HCT116 (cell line): ENCODE data around the gene CAPNS1. TPM values are rescaled to one million over a fixed set of nuclear protein-coding genes. Genes with fewer than 3 reads are reported as not detected.

ENCODE experiments used
- ATAC-seq: fragments of 200-7000 bp; cut with Tn5 transposase; 2 replicates; pipeline ENCODE4 v1.9.1; 2020; ENCODE audit warnings: mild to moderate bottlenecking, moderate library complexity
- BruUV-seq: library from RNA; stranded (reverse); fragments of 400-500 nt; replicated peaks from 2 replicates; lab custom pipeline; 2021; lab: Mats Ljungman, UMichigan
- CTCF ChIA-PET: fragments of 300-600 bp; sonication (Branson Sonifier 250); formaldehyde crosslinking; loops from one replicate; lab custom pipeline; 2021; ENCODE audit warnings: antibody characterized with exemption; lab: Charles Lee
- POLR2A ChIA-PET: fragments of 300-600, 350-600 bp; sonication (Branson Sonifier 250); formaldehyde crosslinking; loops from one replicate; lab custom pipeline; 2021; ENCODE audit warnings: antibody characterized with exemption; lab: Charles Lee
- RAD21 ChIA-PET, 2 experiments: fragments of 300-600 bp; sonication (Branson Sonifier 250); formaldehyde crosslinking; loops; one replicate each; lab custom pipeline; 2023; ENCODE audit warnings: low total read pairs in 2 of 2; ENCODE audit not compliant: uncharacterized antibody in 2 of 2, unreplicated experiment in 2 of 2, low non-redundant PET in 1 of 2; lab: Charles Lee
- DNase-seq: peaks from one replicate; pipeline ENCODE4 v3.0.0-alpha.2; 2010; ENCODE audit warnings: low read depth, low spot score
- H2AFZ ChIP-seq: fragments of 200-600 bp; shearing (Covaris generic), sonication (generic); 2 replicates; pipeline ENCODE4 v1.6.1; 2017; ENCODE audit warnings: low read depth, mixed run types, mixed read lengths, antibody characterized with exemption, low read length; ENCODE audit not compliant: poor library complexity, severe bottlenecking
- H3K27ac ChIP-seq: 2 replicates; pipeline ENCODE4 v1.5.1; 2012; ENCODE audit warnings: low read depth, low read length
- H3K27me3 ChIP-seq: fragments of 200-600 bp; sonication (generic); 2 replicates; pipeline ENCODE4 v1.6.1; 2016; ENCODE audit warnings: mixed run types, low read length, mixed read lengths; ENCODE audit not compliant: insufficient read depth
- H3K36me3 ChIP-seq, 2 experiments: fragments of 200-500 bp in 1 of 2; fragments of 200-600 bp in 1 of 2; sonication (Bioruptor generic) in 1 of 2; sonication (generic) in 1 of 2; 2 replicates each; pipeline versions ENCODE4 v1.5.1 to v1.6.1; 2014 to 2016; ENCODE audit warnings: low read length in 2 of 2, inconsistent platforms in 1 of 2, mixed read lengths in 1 of 2, mixed run types in 1 of 2; ENCODE audit not compliant: insufficient read depth in 2 of 2, control insufficient read depth in 1 of 2
- H3K4me1 ChIP-seq, 2 experiments: fragments of 200-600 bp in 1 of 2; sonication (generic) in 1 of 2; 2 replicates each; pipeline versions ENCODE4 v1.5.1 to v1.6.1; 2012 to 2017; ENCODE audit warnings: low read length in 2 of 2, inconsistent platforms in 1 of 2, mild to moderate bottlenecking in 1 of 2, mixed read lengths in 1 of 2, mixed run types in 1 of 2, moderate library complexity in 1 of 2; ENCODE audit not compliant: insufficient read depth in 2 of 2, control insufficient read depth in 1 of 2
- H3K4me2 ChIP-seq: fragments of 200-600 bp; sonication (generic); 2 replicates; pipeline ENCODE4 v1.6.1; 2017; ENCODE audit warnings: mixed run types, low read length, mixed read lengths
- H3K4me3 ChIP-seq, 2 experiments: fragments of 200-600 bp in 1 of 2; sonication (generic) in 1 of 2; replicated peaks in 1 of 2; 2 replicates each; pipeline ENCODE4 v1.5.1; 2011 to 2016; ENCODE audit warnings: low read length in 2 of 2, control low read depth in 1 of 2, low read depth in 1 of 2, mild to moderate bottlenecking in 1 of 2, mixed read lengths in 1 of 2, mixed run types in 1 of 2
- H3K79me2 ChIP-seq: fragments of 200-600 bp; sonication (generic); 2 replicates; pipeline ENCODE4 v1.6.1; 2017; ENCODE audit warnings: mild to moderate bottlenecking, mixed run types, low read length, moderate library complexity, mixed read lengths; ENCODE audit not compliant: insufficient read depth
- H3K9ac ChIP-seq: fragments of 200-600 bp; sonication (generic); 2 replicates; pipeline ENCODE4 v1.6.1; 2016; ENCODE audit warnings: low read length, mixed read lengths
- H3K9me2 ChIP-seq: fragments of 200-600 bp; sonication (generic), shearing (Covaris generic); 2 replicates; pipeline ENCODE4 v1.6.1; 2017; ENCODE audit warnings: mixed run types, mild to moderate bottlenecking, moderate library complexity; ENCODE audit not compliant: insufficient read depth
- H3K9me3 ChIP-seq, 2 experiments: fragments of 200-500 bp in 1 of 2; fragments of 200-600 bp in 1 of 2; sonication (Bioruptor generic) in 1 of 2; sonication (generic) in 1 of 2; 2 replicates each; pipeline ENCODE4 v1.6.1; 2014 to 2017; ENCODE audit warnings: low read length in 2 of 2, mixed read lengths in 2 of 2, inconsistent platforms in 1 of 2, low read depth in 1 of 2, mild to moderate bottlenecking in 1 of 2, mixed run types in 1 of 2, moderate library complexity in 1 of 2; ENCODE audit not compliant: control insufficient read depth in 1 of 2, insufficient read depth in 1 of 2
- H4K20me1 ChIP-seq: fragments of 200-600 bp; sonication (generic), shearing (Covaris generic); 2 replicates; pipeline ENCODE4 v1.6.1; 2017; ENCODE audit warnings: mixed run types, mild to moderate bottlenecking, moderate library complexity; ENCODE audit not compliant: insufficient read depth
- CBX3 ChIP-seq: IDR thresholded peaks from 2 replicates; pipeline ENCODE4 v1.6.1; 2012; ENCODE audit warnings: low read depth
- CEBPB ChIP-seq: IDR thresholded peaks from 2 replicates; pipeline ENCODE4 v1.6.1; 2012; ENCODE audit warnings: low read depth
- CTCF ChIP-seq, 3 experiments: fragments of 200-600 bp in 1 of 3; sonication (generic) in 1 of 3; IDR thresholded peaks in 2 of 3; conservative IDR thresholded peaks in 1 of 3; 2 replicates each; pipeline ENCODE4 v1.5.1; 2012 to 2017; ENCODE audit warnings: low read depth in 2 of 3, low read length in 2 of 3, antibody characterized with exemption in 1 of 3, borderline replicate concordance in 1 of 3, control low read depth in 1 of 3, mild to moderate bottlenecking in 1 of 3, mixed read lengths in 1 of 3, mixed run types in 1 of 3, moderate library complexity in 1 of 3; ENCODE audit not compliant: insufficient read depth in 1 of 3
- EGR1 ChIP-seq: IDR thresholded peaks from 2 replicates; pipeline ENCODE4 v1.6.1; 2012; ENCODE audit warnings: low read depth
- EZH2 ChIP-seq: fragments of 200-600 bp; sonication (generic); IDR thresholded peaks from 2 replicates; pipeline ENCODE4 v1.6.1; 2017; ENCODE audit warnings: antibody characterized with exemption, mixed run types
- EZH2phosphoT487 ChIP-seq: fragments of 200-600 bp; IDR thresholded peaks from 2 replicates; pipeline ENCODE4 v1.6.1; 2018; ENCODE audit warnings: antibody characterized with exemption, borderline replicate concordance
- JUND ChIP-seq: IDR thresholded peaks from 2 replicates; pipeline ENCODE4 v1.6.1; 2012
- MAX ChIP-seq: IDR thresholded peaks from 2 replicates; pipeline ENCODE4 v1.6.1; 2012
- POLR2A ChIP-seq: IDR thresholded peaks from 2 replicates; pipeline ENCODE4 v1.7.0; 2011; ENCODE audit warnings: borderline replicate concordance; ENCODE audit not compliant: insufficient read depth, insufficient read length; ENCODE audit errors: extremely low read depth
- POLR2AphosphoS5 ChIP-seq: IDR thresholded peaks from 2 replicates; pipeline ENCODE4 v1.6.1; 2011; ENCODE audit warnings: mild to moderate bottlenecking, low read depth, low read length, moderate library complexity
- RAD21 ChIP-seq: IDR thresholded peaks from 2 replicates; pipeline ENCODE4 v1.6.1; 2012; ENCODE audit warnings: low read depth, mild to moderate bottlenecking
- SIN3A ChIP-seq: IDR thresholded peaks from 2 replicates; pipeline ENCODE4 v1.6.1; 2012; ENCODE audit warnings: low read depth
- SP1 ChIP-seq: IDR thresholded peaks from 2 replicates; pipeline ENCODE4 v1.6.1; 2012; ENCODE audit warnings: low read depth
- SRF ChIP-seq: IDR thresholded peaks from 2 replicates; pipeline ENCODE4 v1.6.1; 2012; ENCODE audit warnings: low read depth
- YY1 ChIP-seq: IDR thresholded peaks from 2 replicates; pipeline ENCODE4 v1.6.1; 2011; ENCODE audit warnings: low read length, low read depth, moderate library complexity, mild to moderate bottlenecking; ENCODE audit not compliant: insufficient replicate concordance; ENCODE audit errors: extremely low read depth
- ZBTB33 ChIP-seq: IDR thresholded peaks from 2 replicates; pipeline ENCODE4 v1.6.1; 2011; ENCODE audit warnings: mild to moderate bottlenecking, low read length, moderate library complexity; ENCODE audit not compliant: insufficient replicate concordance; ENCODE audit errors: extremely low read depth
- ZFX ChIP-seq: fragments of 450-650 bp; IDR thresholded peaks from 2 replicates; pipeline ENCODE4 v1.6.1; 2017
- ZNF274 ChIP-seq: fragments of 200-500 bp; sonication (Bioruptor generic); IDR thresholded peaks from 2 replicates; pipeline ENCODE4 v1.6.1; 2014; ENCODE audit warnings: mild to moderate bottlenecking, low read depth, low read length, inconsistent platforms
- intact Hi-C: fragments of 100-400 bp; cut with micrococcal nuclease; formaldehyde crosslinking; loops from 2 replicates; pipeline ENCODE4 v1.10.0; 2022
- total RNA-seq: library from RNA; stranded (reverse); gene quantifications from one replicate; pipeline ENCODE4 v1.2.1, GENCODE V29; 2021; ENCODE audit not compliant: unreplicated experiment

The CAPNS1 gene
- total RNA-seq, 1 experiment from 2014 or later: 621 TPM

GRCh38 chr19:36152019-36152351, 12.1 kb downstream of the CAPNS1 start:
- H2AFZ ChIP-seq: no peak overlapping the region
- intact Hi-C loops: no loop called here
- ChIA-PET POLR2A (no interaction called here), CTCF (no interaction called here), RAD21 (no interaction called here)
- no peaks in the 10 kb centered on the region for H3K4me1 ChIP-seq
- H4K20me1 ChIP-seq: no peaks in the 10 kb centered on the region
- ATAC-seq (no peak), DNase-seq (no peak)
- no peak overlapping the region for H3K27ac ChIP-seq
- no peak overlapping the region for H3K4me2 ChIP-seq
- peaks cover 13% of the 10 kb centered on the region; the same call in 1 of the 2 replicates for H3K79me2 ChIP-seq
- H3K27me3 ChIP-seq: no peaks in the 10 kb centered on the region
- H3K36me3 ChIP-seq: peaks cover 17 to 39% of the 10 kb centered on the region in 2 experiments
- no TSS peak for BruUV-seq
- TF ChIP-seq SRF (no peak), CEBPB (no peak), EGR1 (no peak), YY1 (no peak), RAD21 (no peak), MAX (no peak), JUND (no peak), EZH2phosphoT487 (no peak), SIN3A (no peak), POLR2AphosphoS5 (no peak), EZH2 (no peak), ZNF274 (no peak), CBX3 (no peak), ZFX (no peak), CTCF (IDR thresholded peaks at IDR 0.05 in 2 of 3, conservative IDR thresholded peaks at IDR 0.05 in 1 of 3; ENCODE audit: borderline replicate concordance in 1 of 3, insufficient read depth in 1 of 3, low read depth in 2 of 3, low read length in 2 of 3) (no peak), ZBTB33 (no peak), SP1 (no peak), POLR2A (no peak)
- H3K9ac ChIP-seq: no peak overlapping the region
- no peak overlapping the region for H3K4me3 ChIP-seq
- H3K9me2 ChIP-seq: no peaks in the 10 kb centered on the region
- H3K9me3 ChIP-seq: no peaks in the 10 kb centered on the region
